ENCODE measurements around the gene TNFRSF14. TPM values are rescaled to one million over a fixed set of nuclear protein-coding genes. Genes with fewer than 3 reads are reported as not detected.
A peak's percentile ranks its signal among the peaks of the same experiment; 100 is the strongest.
"Not testable (repeated sequence)": the region's sequence is repeated elsewhere in the genome, so short reads cannot be mapped to it uniquely, and the experiment has no call there.

Gene TNFRSF14
- total RNA-seq, 6 experiments from 2014 or later: 7.4 to 14.2 (median 11.5) TPM

DNA sequence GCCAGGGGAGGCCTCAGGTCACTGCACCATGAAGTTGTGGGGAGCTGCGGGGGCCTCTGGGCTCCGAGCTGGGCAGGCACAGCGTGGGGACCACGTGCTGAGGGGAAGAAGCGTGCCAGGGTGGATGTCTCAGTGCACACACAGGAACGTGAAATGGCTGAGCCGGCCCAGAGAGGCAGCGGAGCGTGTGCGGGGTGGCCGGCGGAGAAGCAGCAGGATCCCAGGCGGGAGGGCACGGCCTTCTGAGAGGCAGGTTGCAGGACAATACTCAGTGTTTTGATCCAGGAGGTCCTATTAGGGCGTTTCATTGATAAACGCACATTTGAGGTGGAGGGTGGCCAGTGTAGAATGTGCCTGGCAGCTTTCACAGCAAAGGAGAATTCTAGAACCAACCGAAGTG lies 12.9 kb downstream of the TNFRSF14 start:
- Mint-ChIP-seq H3K4me3 (no peak overlapping the region), H3K4me1 (ENCODE audit: low read depth) (peaks cover 7% of the 10 kb centered on the region; the same call in 1 of the 2 replicates), H3K27ac (no peak overlapping the region), H3K9me3 (peaks cover 17% of the 10 kb centered on the region), H3K36me3 (ENCODE audit: low read depth) (peaks cover 13% of the 10 kb centered on the region), H3K27me3 (ENCODE audit: insufficient read depth) (peaks cover 26% of the 10 kb centered on the region)
- TF ChIP-seq, protein P1, sequence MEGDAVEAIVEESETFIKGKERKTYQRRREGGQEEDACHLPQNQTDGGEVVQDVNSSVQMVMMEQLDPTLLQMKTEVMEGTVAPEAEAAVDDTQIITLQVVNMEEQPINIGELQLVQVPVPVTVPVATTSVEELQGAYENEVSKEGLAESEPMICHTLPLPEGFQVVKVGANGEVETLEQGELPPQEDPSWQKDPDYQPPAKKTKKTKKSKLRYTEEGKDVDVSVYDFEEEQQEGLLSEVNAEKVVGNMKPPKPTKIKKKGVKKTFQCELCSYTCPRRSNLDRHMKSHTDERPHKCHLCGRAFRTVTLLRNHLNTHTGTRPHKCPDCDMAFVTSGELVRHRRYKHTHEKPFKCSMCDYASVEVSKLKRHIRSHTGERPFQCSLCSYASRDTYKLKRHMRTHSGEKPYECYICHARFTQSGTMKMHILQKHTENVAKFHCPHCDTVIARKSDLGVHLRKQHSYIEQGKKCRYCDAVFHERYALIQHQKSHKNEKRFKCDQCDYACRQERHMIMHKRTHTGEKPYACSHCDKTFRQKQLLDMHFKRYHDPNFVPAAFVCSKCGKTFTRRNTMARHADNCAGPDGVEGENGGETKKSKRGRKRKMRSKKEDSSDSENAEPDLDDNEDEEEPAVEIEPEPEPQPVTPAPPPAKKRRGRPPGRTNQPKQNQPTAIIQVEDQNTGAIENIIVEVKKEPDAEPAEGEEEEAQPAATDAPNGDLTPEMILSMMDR (IDR thresholded peaks at IDR 0.05): no peak
- DNase-seq: no peak

DNA sequence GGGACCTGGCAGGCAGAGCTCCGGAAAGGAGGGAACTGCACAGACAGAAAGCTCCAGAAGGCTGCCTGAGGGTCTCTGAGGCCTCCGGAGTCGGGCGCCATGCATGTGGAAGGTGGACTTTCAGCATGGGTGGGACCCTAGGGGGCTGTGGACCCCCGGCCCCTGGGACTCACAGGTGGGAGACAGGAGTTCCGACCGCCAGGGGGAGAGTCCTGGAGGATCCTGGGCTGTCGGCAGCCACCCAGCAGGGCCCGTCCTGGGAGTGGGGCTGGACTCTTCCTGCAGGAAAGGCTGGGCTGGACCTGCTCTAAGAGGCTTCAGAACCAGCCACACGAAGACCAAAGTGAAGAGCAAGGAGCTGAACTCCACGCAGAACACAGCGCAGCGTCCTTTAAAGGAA lies 13.5 kb downstream of the TNFRSF14 start:
- H3K4me3 Mint-ChIP-seq, DNase-seq: not testable (repeated sequence)

GRCh38 chr1:2570332-2570731 lies 14.2 kb downstream of the TNFRSF14 start:
- Mint-ChIP-seq H3K27ac (no peak overlapping the region), H3K4me1 (ENCODE audit: low read depth) (peaks cover 13% of the 10 kb centered on the region; the same call in 1 of the 2 replicates), H3K4me3 (no peak overlapping the region), H3K9me3 (peaks cover 19% of the 10 kb centered on the region), H3K27me3 (ENCODE audit: insufficient read depth) (peaks cover 19% of the 10 kb centered on the region), H3K36me3 (ENCODE audit: low read depth) (peaks cover 15% of the 10 kb centered on the region)
- TF ChIP-seq, protein P1 (IDR thresholded peaks at IDR 0.05): no peak
- DNase-seq: no peak

More for the DNA sequence above, 13.5 kb downstream of the TNFRSF14 start:
- Mint-ChIP-seq H3K4me1 (ENCODE audit: low read depth) (peaks cover 13% of the 10 kb centered on the region; the same call in 1 of the 2 replicates), H3K36me3 (ENCODE audit: low read depth) (peaks cover 15% of the 10 kb centered on the region), H3K9me3 (peaks cover 19% of the 10 kb centered on the region), H3K27me3 (ENCODE audit: insufficient read depth) (peaks cover 24% of the 10 kb centered on the region)
- H3K27ac Mint-ChIP-seq: not testable (repeated sequence)

- peaks cover 15% of the 10 kb centered on the region for H3K36me3 Mint-ChIP-seq (ENCODE audit: low read depth)
- TF ChIP-seq, protein P1 (IDR thresholded peaks at IDR 0.05): no peak
- H3K4me1 Mint-ChIP-seq (ENCODE audit: low read depth): peaks cover 13% of the 10 kb centered on the region; the same call in 1 of the 2 replicates
- peaks cover 19% of the 10 kb centered on the region for H3K9me3 Mint-ChIP-seq
- H3K27ac Mint-ChIP-seq: no peak overlapping the region
- no peak for DNase-seq
- H3K27me3 Mint-ChIP-seq (ENCODE audit: insufficient read depth): peaks cover 10% of the 10 kb centered on the region
- H3K4me3 Mint-ChIP-seq: no peak overlapping the region
Measured at GRCh38 chr1:2571348-2571747, 15.2 kb downstream of the TNFRSF14 start.

DNA sequence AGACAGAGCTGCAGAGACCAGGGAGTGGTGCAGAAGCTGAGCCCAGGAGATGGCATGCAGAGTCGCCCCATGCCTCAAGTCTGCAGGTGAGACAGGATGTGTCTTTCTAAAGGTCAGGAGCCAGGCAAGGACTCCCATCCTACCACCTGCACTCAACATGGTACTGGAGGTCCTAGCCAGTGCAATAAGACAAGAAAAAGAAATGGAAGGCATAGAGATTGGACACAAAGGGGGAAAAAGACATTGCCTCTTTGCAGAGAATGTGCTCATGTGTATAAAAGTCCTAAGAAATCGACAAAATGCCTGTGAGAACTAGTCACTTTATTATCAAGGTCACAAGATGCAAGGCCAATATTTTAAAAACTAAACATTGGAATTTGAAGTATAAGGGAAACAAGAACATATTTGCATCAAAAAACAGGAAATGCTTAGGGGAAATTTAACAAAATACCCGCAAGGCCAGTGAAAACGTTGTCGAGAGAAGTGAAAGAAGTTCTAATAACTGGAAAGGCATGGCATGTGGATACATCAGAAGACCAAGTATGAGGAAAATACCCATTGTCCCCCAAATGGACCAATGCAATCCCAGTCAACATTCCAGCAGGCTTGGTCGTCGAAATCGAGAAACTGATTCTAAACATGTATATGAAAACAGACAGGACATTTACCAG lies 17.2 kb downstream of the TNFRSF14 start:
- H3K4me3 Mint-ChIP-seq: no peak overlapping the region
- no peak for DNase-seq
- H3K36me3 Mint-ChIP-seq (ENCODE audit: low read depth): peaks cover 15% of the 10 kb centered on the region
- peaks cover 13% of the 10 kb centered on the region; the same call in 1 of the 2 replicates for H3K4me1 Mint-ChIP-seq (ENCODE audit: low read depth)
- peaks cover 10% of the 10 kb centered on the region for H3K27me3 Mint-ChIP-seq (ENCODE audit: insufficient read depth)
- TF ChIP-seq, protein P1 (IDR thresholded peaks at IDR 0.05): no peak
- H3K27ac Mint-ChIP-seq: no peak overlapping the region
- H3K9me3 Mint-ChIP-seq: peaks cover 19% of the 10 kb centered on the region

DNA sequence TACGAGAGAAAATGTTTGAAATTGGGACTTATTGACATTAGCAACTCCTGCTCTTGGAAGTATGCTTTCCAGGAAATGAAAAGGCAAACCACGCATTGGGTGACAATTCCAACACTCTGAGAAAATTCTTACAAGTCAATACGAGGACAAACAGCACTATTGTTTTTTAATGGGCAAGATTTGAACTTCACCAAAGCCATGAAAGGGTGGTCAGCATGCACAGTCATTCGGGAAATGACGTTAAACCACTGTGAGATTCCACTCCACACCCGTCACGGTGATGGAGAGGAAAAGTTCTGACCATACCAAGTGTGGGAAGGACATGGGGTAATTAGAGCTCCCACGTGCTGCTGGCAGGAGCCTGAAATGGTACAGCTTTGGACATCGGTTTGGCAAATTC lies 18.2 kb downstream of the TNFRSF14 start:
- peaks cover 19% of the 10 kb centered on the region for H3K9me3 Mint-ChIP-seq
- peak overlapping the region; percentile 3; the same call in 1 of the 2 replicates for H3K27ac Mint-ChIP-seq
- H3K4me1 Mint-ChIP-seq (ENCODE audit: low read depth): peaks cover 13% of the 10 kb centered on the region; the same call in 1 of the 2 replicates
- H3K4me3 Mint-ChIP-seq: no peak overlapping the region; the same call in 1 of the 2 replicates
- H3K27me3 Mint-ChIP-seq (ENCODE audit: insufficient read depth): peaks cover 10% of the 10 kb centered on the region
- DNase-seq: peak; percentile 16
- TF ChIP-seq, protein P1 (IDR thresholded peaks at IDR 0.05): no peak
- H3K36me3 Mint-ChIP-seq (ENCODE audit: low read depth): peaks cover 15% of the 10 kb centered on the region
